GM21737 (cell line): ENCODE results near the gene SERPINA12.

Experiments
- ATAC-seq: cut with Tn5 transposase; IDR thresholded peaks from one replicate; pipeline ENCODE4 v1.9.1; 2021; ENCODE audit warnings: mild to moderate bottlenecking, moderate library complexity; ENCODE audit not compliant: unreplicated experiment

The SERPINA12 gene

DNA sequence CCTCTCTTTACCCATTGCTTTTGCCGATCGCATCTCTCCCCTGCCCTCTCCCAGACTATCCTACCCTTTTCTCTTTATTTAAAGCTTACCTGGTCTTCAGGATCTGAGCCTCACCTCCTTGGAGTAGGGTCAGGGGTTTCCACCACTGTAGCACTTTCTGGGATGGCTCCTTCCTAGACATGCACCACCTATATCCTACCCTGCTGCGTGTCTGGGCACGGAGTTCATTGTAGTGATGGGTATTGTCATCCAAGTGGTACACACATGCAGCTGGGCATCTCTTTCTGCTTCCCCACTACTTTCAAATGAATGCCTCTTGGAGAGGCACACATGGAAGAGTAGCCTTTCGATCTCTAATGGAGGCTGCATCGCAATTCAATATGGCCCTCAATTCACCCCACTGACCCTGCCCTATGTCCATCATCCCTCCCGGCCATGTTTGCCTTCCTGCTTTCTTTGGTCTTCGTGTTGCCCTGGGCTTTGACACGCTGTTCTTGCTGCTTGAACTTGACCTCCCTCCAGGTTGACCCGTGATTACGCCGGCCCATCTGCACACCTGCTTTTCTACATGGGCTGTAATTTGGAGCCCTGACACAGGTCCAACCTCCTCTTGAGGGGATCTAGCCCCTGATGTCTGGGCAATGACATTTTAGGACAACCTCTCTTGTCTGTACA lies 67.6 kb downstream of the SERPINA12 start:
- no peak for ATAC-seq

DNA sequence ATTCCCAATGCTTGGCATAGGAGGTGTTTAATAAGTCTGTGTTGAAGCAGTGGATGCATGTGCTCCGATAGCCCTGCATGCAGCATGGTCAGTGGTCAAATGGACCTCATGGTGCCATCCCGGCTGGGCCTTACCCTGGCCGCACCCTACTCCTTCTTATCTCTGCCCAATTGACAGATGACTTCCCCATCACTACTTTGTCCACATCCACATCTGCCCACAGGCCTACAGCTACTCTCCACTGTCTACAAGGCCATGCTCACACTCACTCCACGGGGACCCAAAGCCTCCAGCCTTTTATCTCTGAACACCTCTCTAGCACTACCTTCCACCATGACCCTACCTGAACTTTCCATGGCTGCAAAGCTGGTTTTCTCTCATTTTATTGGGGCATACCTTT lies 68.1 kb downstream of the SERPINA12 start:
- ATAC-seq: no peak

DNA sequence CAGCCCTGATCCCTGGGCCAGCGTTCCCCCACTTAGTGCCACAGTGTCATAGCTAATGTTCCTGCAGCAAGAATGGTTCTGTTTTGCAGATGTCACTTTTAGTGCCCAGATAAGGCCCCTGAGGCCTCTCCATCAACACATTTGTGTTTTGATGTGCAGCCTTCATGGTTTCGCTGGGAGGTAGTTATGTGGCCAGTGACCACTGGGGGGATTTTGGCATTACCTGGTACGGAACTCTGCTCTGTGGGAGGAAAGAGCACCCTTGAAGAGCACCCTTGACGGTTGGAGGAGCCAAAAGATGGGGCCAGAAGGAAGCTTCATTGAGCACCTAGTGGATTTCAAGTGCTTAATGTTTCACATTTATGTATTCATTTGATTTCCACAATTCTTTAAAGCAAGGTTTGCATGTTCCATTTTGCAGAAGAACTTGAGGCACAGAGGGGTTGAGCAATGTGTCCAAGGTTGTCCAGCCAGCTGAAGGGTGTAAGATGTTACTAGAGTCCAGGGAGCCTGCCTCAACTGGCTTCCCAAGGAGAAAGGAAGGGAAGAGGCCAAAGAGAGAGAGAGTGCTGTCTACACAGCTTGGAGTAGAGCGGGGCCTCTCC lies 69.7 kb downstream of the SERPINA12 start:
- no peak for ATAC-seq
